Measurements from ENCODE around the gene EEF1AKMT2. TPM values are rescaled to one million over a fixed set of nuclear protein-coding genes. Genes with fewer than 3 reads are reported as not detected.

EEF1AKMT2 gene
- total RNA-seq, 1 donor from 2014 or later: 18.4 TPM

DNA sequence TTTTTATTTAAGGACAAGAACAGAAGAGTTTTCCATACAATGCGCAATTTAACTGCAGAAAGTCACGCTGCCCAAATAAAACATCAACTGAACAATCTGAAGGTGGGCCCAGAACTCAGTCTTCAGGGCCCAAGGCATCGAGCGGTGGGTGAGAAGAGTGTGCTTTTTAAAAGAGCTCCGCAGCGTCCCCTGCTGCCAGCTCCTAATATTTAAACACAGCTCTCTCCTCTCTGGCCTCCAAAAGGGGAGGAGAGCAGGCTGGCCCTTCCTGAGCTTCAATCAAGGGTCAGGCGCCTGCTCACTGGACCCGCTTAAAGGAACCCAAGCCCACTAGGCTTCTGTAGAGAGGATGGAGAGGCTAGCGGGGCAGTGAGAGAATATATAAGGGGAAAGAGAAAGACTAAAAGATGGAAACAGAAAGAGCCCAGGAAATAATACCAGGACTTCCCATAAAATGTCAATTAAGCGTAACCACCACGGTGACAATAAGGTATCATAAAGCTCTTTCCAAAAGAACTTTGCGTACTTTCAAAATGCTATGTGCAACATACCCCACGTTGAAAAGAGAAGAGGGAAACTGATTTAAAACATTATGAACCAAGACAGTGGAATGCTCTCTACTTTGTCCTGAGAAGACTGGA is 50.3 kb downstream of the EEF1AKMT2 start:
- TF ChIP-seq, protein P1, sequence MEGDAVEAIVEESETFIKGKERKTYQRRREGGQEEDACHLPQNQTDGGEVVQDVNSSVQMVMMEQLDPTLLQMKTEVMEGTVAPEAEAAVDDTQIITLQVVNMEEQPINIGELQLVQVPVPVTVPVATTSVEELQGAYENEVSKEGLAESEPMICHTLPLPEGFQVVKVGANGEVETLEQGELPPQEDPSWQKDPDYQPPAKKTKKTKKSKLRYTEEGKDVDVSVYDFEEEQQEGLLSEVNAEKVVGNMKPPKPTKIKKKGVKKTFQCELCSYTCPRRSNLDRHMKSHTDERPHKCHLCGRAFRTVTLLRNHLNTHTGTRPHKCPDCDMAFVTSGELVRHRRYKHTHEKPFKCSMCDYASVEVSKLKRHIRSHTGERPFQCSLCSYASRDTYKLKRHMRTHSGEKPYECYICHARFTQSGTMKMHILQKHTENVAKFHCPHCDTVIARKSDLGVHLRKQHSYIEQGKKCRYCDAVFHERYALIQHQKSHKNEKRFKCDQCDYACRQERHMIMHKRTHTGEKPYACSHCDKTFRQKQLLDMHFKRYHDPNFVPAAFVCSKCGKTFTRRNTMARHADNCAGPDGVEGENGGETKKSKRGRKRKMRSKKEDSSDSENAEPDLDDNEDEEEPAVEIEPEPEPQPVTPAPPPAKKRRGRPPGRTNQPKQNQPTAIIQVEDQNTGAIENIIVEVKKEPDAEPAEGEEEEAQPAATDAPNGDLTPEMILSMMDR (IDR thresholded peaks at IDR 0.05; ENCODE audit: partially characterized antibody, unreplicated experiment): peak; percentile 83
- DNase-seq: peak; percentile 84
- H3K27ac Mint-ChIP-seq (ENCODE audit: unreplicated experiment): peak overlapping the region; percentile 99
- H3K4me1 Mint-ChIP-seq (ENCODE audit: low read depth, unreplicated experiment): peaks cover 49% of the 10 kb centered on the region
- peak overlapping the region; percentile 90 for H3K4me3 Mint-ChIP-seq (ENCODE audit: unreplicated experiment)
- peaks cover 15% of the 10 kb centered on the region for H3K27me3 Mint-ChIP-seq (ENCODE audit: unreplicated experiment)
- peaks cover 6% of the 10 kb centered on the region for H3K9me3 Mint-ChIP-seq (ENCODE audit: unreplicated experiment)
- H3K36me3 Mint-ChIP-seq (ENCODE audit: unreplicated experiment): no peaks in the 10 kb centered on the region

DNA sequence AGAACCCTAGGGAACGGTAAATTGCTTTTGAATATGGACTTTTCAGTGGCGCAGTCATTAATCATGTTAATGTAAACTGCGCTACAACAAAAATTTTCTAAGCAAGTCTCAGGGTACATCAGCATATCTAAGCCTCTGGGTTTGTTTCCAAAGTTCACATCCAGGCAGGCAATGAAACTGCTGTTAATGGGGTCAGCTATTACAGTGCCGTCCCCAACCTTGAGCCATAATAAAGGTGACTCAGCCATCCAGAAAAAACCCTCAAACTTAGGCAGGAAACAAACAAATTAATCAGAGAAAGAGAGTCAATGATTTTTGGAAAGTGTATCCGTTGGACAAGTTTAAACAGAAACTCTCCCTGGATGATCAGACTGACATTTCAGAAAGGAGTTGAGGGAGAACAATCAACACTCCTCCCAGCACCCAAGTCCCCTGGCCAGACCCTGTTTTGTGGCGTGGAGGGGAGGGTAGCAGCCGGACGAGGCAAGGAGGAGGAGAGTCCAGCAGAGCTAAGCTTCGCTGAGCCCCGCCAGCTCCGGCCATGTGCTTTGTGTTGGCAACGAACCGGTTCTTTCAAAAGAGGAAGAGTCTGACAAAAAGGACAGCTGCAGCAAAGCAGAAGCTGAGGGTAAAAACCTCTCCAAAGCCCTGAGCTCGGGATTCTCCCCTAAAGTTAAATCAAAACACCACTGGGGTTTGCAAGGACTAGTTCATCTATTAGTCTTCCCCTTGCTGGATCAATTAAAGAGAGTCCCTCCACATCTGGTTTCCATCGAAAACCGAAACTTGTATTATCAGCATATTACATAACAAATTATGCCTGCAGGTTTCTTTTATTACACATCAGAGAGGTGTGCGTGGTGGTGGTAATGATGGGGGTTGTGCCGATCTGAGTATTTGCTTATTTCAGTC is 51.1 kb downstream of the EEF1AKMT2 start:
- H3K4me3 Mint-ChIP-seq (ENCODE audit: unreplicated experiment): peak overlapping the region; percentile 90
- H3K4me1 Mint-ChIP-seq (ENCODE audit: low read depth, unreplicated experiment): peaks cover 55% of the 10 kb centered on the region
- no peaks in the 10 kb centered on the region for H3K36me3 Mint-ChIP-seq (ENCODE audit: unreplicated experiment)
- H3K9me3 Mint-ChIP-seq (ENCODE audit: unreplicated experiment): peaks cover 6% of the 10 kb centered on the region
- H3K27me3 Mint-ChIP-seq (ENCODE audit: unreplicated experiment): peaks cover 15% of the 10 kb centered on the region
- DNase-seq: no peak
- peak overlapping the region; percentile 60 for H3K27ac Mint-ChIP-seq (ENCODE audit: unreplicated experiment)
- TF ChIP-seq, protein P1 (IDR thresholded peaks at IDR 0.05; ENCODE audit: partially characterized antibody, unreplicated experiment): no peak

DNA sequence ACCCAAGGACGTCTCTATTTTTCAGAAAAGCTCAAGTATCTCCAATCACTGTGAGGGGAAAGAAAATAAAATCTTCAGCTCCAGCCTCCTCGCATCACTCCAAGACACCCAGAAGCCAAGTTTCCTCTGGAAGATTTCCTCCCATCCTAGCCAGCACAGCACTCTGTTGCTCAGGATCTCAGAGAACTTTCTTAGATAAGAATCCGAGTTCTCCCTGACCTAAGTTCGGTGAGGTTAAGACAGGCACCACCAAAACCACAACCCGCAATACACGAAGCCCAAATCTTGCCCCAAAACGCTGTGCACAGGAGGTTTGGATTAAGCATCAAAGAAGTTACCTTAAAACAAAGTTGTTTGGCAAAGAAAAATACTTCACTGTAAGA is 51.7 kb downstream of the EEF1AKMT2 start:
- TF ChIP-seq, protein P1 (IDR thresholded peaks at IDR 0.05; ENCODE audit: partially characterized antibody, unreplicated experiment): no peak
- Mint-ChIP-seq H3K27me3 (ENCODE audit: unreplicated experiment) (peaks cover 15% of the 10 kb centered on the region), H3K9me3 (ENCODE audit: unreplicated experiment) (peaks cover 6% of the 10 kb centered on the region), H3K36me3 (ENCODE audit: unreplicated experiment) (no peaks in the 10 kb centered on the region), H3K4me3 (ENCODE audit: unreplicated experiment) (peak overlapping the region; percentile 68), H3K4me1 (ENCODE audit: low read depth, unreplicated experiment) (peaks cover 55% of the 10 kb centered on the region), H3K27ac (ENCODE audit: unreplicated experiment) (peak overlapping the region; percentile 1)
- no peak for DNase-seq

DNA sequence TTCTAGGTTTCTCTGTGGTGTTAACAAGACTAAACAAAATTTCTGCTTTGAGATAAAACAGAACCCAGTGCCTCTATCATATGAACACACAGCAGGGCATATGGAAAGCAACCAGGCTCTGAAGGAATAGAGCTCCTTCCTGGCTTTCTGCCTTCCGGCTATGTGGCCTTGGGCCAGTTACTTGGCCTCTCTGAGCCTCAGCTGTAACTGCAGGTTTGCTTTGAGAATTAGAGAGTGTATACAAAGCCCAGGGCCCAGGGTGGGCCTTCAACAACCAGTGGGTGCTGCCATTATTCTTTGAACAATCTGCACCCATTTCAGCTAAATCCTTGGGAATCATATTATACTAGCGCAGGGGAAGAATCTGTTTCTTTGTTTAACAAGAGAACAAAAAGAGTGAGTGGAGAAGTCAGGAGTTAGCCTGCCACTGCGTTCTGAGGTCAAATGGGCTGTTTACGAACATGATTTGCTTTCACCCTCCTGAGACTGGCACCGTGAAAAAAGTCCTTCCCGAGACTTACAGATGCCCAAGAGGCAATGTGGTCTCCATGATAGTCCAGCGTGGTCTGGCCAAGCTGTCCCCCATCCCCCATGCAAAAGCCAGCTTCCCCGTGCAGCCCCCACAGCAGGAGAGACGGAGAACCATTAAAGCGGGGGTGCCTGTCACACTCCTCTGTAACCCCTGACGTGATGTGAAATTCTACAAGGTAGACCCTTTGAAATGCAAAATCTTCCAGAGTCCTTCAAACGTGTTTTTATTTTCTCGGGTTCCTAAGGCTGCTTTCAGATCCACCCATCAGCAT is 52.4 kb downstream of the EEF1AKMT2 start:
- H3K9me3 Mint-ChIP-seq (ENCODE audit: unreplicated experiment): peaks cover 6% of the 10 kb centered on the region

More for the DNA sequence above, 52.4 kb downstream of the EEF1AKMT2 start:
- TF ChIP-seq, protein P1 (IDR thresholded peaks at IDR 0.05; ENCODE audit: partially characterized antibody, unreplicated experiment): no peak
- Mint-ChIP-seq H3K27ac (ENCODE audit: unreplicated experiment) (peak overlapping the region; percentile 59), H3K36me3 (ENCODE audit: unreplicated experiment) (no peaks in the 10 kb centered on the region), H3K27me3 (ENCODE audit: unreplicated experiment) (peaks cover 11% of the 10 kb centered on the region), H3K4me3 (ENCODE audit: unreplicated experiment) (peak overlapping the region; percentile 68), H3K4me1 (ENCODE audit: low read depth, unreplicated experiment) (peaks cover 56% of the 10 kb centered on the region)
- DNase-seq: no peak
